HepG2 (cell line): ENCODE data around the gene CPEB3. TPM values are rescaled to one million over a fixed set of nuclear protein-coding genes. Genes with fewer than 3 reads are reported as not detected.
A peak's percentile ranks its signal among the peaks of the same experiment; 100 is the strongest.

Source experiments
- CENPT ChIP-seq: sonication (generic); formaldehyde crosslinking; IDR thresholded peaks from 2 replicates; pipeline ENCODE4 v1.8.0; 2022; ENCODE audit warnings: low read depth, mild to moderate bottlenecking, moderate library complexity, missing genetic modification reagents
- ETV6 ChIP-seq: sonication (generic); formaldehyde crosslinking; conservative IDR thresholded peaks from 2 replicates; pipeline ENCODE4 v1.4.0; 2020; ENCODE audit warnings: missing genetic modification reagents
- JUNB ChIP-seq: sonication (generic); formaldehyde crosslinking; IDR thresholded peaks from 2 replicates; pipeline ENCODE4 v1.8.0; 2022; ENCODE audit warnings: missing genetic modification reagents, mild to moderate bottlenecking, borderline replicate concordance
- MAFG ChIP-seq: sonication (generic); formaldehyde crosslinking; IDR thresholded peaks from 2 replicates; pipeline ENCODE4 v1.5.1; 2020; ENCODE audit warnings: mild to moderate bottlenecking, missing genetic modification reagents
- MTF2 ChIP-seq: sonication (generic); formaldehyde crosslinking; IDR thresholded peaks from 2 replicates; pipeline ENCODE4 v1.5.0; 2020; ENCODE audit warnings: missing genetic modification reagents, borderline replicate concordance
- PLRG1 ChIP-seq: fragments of 450-650 bp; conservative IDR thresholded peaks from 2 replicates; pipeline ENCODE4 v1.6.1; 2016
- ZNF296 ChIP-seq: sonication (generic); formaldehyde crosslinking; conservative IDR thresholded peaks from 2 replicates; pipeline ENCODE4 v1.5.0; 2020; ENCODE audit warnings: mild to moderate bottlenecking, missing genetic modification reagents
- ZNF383 ChIP-seq: sonication (generic); formaldehyde crosslinking; IDR thresholded peaks from 2 replicates; pipeline ENCODE4 v1.4.0; 2020; ENCODE audit warnings: missing genetic modification reagents, mild to moderate bottlenecking, borderline replicate concordance
- ZNF446 ChIP-seq: sonication (generic); formaldehyde crosslinking; IDR thresholded peaks from 2 replicates; pipeline ENCODE4 v1.5.0; 2020; ENCODE audit warnings: mild to moderate bottlenecking, missing genetic modification reagents
- ZNF776 ChIP-seq: sonication (generic); formaldehyde crosslinking; IDR thresholded peaks from 2 replicates; pipeline ENCODE4 v1.4.0; 2020; ENCODE audit warnings: mild to moderate bottlenecking, missing genetic modification reagents
- polyA plus RNA-seq, 8 experiments: library from polyadenylated mRNA; depleted of rRNA in 3 of 8; stranded (reverse) in 7 of 8; unstranded in 1 of 8; fragments of >200 nt; fragmentation: Illumina TruSeq in 4 of 8; extraction: Trizol in 4 of 8; gene quantifications; 2 replicates each; pipeline versions ENCODE4 v1.2.1 to v1.2.3, GENCODE V29; 2011 to 2016; ENCODE audit warnings: low read depth in 4 of 8, missing spikeins in 1 of 8, mixed read lengths in 1 of 8; ENCODE audit not compliant: insufficient read depth in 1 of 8
- total RNA-seq, 5 experiments: library from RNA; depleted of rRNA; stranded (reverse); fragments of >200 nt; fragmentation: Illumina TruSeq; extraction: Trizol; gene quantifications; 2 replicates each; pipeline ENCODE4 v1.2.3, GENCODE V29; 2016; ENCODE audit warnings: low read depth in 1 of 5
- TF ChIP-seq, protein P1 (sequence below): sonication (generic); formaldehyde crosslinking; IDR thresholded peaks from 2 replicates; pipeline ENCODE4 v1.4.0; 2020; ENCODE audit warnings: mild to moderate bottlenecking, missing genetic modification reagents
- TF ChIP-seq, protein P2 (sequence below): IDR thresholded peaks from 2 replicates; pipeline ENCODE4 v1.6.1; 2016; ENCODE audit warnings: missing compliant biosample characterization, missing genetic modification reagents, borderline replicate concordance
- TF ChIP-seq, protein P3 (sequence below): sonication (generic); formaldehyde crosslinking; IDR thresholded peaks from 2 replicates; pipeline ENCODE4 v1.4.0; 2020; ENCODE audit warnings: mild to moderate bottlenecking, missing genetic modification reagents
- TF ChIP-seq, protein P4 (sequence below): sonication (generic); formaldehyde crosslinking; IDR thresholded peaks from 2 replicates; pipeline ENCODE4 v1.8.1; 2023; ENCODE audit warnings: missing genetic modification reagents, mild to moderate bottlenecking, borderline replicate concordance
- TF ChIP-seq, protein P5 (sequence below): sonication (generic); formaldehyde crosslinking; IDR thresholded peaks from 2 replicates; pipeline ENCODE4 v1.4.0; 2020; ENCODE audit warnings: missing genetic modification reagents, borderline replicate concordance
- TF ChIP-seq, protein P6 (sequence below): IDR thresholded peaks from 2 replicates; pipeline ENCODE4 v1.6.1; 2016; ENCODE audit warnings: low read depth, borderline replicate concordance

The CPEB3 gene
- total and polyA plus RNA-seq, 2 of the 13 experiments (the other 11 are each of a cell fraction or from before 2014, with no cell fraction given) = 0.66 to 0.70 TPM

DNA sequence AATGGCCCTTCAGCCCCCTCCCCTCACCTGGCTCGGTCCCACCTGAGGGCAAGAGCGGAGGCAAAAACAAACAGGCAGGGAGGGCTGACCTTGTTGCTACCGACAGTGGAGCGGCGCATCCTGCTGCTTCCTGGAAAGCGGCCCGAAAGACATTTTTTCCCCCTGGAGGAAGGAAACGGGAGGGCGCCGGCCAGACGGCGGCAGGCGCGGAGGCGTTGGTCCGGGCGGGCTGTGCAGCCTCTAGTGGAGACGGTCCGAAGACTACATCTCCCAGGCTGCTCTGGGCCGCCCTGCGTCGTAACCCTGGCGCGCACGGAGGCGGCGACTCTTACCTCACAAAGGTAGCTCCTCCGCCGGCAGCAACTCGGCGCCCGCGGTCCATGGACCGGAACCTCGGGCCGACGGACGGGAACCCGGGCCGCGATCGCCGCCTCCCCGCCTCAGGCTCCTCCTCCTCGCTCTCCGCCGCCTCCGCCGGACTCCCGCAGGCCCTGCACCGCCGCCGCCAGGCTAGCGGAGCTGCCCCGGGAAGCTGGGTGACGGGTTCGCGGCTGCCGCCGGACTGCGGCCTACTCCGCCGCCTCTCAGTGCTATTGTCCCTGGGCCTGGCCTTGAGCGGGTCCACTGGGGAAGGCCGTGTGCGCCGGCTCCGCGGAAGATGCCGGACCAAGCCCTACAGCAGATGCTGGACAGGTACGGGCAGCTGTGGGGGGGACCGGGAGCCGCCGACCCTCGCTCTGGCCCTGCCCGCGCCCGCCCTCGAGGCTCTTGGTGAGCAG is at the start of gene CPEB3, which contains the start of gene MARCHF5 (continued):
- TF ChIP-seq, protein P1, sequence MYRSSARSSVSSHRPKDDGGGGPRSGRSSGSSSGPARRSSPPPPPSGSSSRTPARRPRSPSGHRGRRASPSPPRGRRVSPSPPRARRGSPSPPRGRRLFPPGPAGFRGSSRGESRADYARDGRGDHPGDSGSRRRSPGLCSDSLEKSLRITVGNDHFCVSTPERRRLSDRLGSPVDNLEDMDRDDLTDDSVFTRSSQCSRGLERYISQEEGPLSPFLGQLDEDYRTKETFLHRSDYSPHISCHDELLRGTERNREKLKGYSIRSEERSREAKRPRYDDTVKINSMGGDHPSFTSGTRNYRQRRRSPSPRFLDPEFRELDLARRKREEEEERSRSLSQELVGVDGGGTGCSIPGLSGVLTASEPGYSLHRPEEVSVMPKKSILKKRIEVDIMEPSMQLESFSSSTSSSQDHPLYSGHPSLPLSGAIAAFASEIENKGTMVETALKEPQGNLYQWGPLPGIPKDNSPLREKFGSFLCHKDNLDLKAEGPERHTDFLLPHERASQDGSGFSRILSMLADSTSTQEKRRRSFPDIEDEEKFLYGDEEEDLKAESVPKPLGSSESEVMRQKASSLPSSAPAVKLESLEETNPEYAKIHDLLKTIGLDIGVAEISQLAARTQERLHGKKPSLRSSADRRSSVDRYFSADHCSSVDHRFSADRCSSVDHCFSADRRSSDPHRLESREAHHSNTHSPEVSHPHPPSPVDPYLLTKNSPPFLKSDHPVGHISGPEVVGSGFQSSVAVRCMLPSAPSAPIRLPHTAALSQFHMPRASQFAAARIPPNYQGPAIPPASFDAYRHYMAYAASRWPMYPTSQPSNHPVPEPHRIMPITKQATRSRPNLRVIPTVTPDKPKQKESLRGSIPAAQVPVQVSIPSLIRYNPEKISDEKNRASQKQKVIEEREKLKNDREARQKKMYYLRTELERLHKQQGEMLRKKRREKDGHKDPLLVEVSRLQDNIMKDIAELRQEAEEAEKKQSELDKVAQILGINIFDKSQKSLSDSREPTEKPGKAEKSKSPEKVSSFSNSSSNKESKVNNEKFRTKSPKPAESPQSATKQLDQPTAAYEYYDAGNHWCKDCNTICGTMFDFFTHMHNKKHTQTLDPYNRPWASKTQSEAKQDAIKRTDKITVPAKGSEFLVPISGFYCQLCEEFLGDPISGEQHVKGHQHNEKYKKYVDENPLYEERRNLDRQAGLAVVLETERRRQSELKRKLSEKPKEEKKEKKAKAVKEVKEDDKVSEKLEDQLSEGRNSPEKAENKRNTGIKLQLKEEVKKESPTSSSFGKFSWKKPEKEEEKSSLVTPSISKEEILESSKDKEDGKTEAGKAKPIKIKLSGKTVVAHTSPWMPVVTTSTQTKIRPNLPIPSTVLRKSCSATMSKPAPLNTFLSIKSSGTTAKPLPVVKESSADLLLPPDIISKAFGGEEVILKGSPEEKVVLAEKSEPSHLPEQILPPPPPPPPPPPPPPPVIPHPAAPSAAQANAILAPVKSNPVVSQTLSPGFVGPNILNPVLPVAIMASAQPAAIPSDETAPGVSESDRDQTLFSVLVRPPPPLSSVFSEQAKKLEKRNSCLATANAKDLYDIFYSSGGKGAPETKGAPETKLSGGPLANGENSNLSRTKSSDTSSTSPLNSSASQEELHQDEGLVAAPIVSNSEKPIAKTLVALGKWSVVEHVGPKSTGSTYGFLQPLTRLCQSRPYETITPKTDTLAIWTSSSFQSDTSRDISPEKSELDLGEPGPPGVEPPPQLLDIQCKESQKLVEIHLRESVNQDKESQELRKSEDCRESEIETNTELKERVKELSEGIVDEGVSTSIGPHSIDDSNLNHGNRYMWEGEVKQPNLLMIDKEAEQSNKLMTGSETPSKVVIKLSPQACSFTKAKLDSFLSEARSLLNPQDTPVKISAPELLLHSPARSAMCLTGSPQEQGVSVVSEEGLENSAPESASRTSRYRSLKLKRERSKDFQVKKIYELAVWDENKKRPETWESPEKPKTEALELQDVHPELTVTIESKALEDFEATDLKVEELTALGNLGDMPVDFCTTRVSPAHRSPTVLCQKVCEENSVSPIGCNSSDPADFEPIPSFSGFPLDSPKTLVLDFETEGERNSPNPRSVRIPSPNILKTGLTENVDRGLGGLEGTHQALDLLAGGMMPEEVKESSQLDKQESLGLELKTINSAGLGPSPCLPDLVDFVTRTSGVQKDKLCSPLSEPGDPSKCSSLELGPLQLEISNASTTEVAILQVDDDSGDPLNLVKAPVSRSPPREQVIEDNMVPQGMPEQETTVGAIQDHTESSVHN (CRISPR knock-in tag) = no peak
- TF ChIP-seq, protein P2, sequence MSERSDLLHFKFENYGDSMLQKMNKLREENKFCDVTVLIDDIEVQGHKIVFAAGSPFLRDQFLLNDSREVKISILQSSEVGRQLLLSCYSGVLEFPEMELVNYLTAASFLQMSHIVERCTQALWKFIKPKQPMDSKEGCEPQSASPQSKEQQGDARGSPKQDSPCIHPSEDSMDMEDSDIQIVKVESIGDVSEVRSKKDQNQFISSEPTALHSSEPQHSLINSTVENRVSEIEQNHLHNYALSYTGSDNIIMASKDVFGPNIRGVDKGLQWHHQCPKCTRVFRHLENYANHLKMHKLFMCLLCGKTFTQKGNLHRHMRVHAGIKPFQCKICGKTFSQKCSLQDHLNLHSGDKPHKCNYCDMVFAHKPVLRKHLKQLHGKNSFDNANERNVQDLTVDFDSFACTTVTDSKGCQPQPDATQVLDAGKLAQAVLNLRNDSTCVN (CRISPR knock-in tag) = no peak; the same call in 1 of the 2 replicates
- TF ChIP-seq ETV6 = no peak
- TF ChIP-seq, protein P3, sequence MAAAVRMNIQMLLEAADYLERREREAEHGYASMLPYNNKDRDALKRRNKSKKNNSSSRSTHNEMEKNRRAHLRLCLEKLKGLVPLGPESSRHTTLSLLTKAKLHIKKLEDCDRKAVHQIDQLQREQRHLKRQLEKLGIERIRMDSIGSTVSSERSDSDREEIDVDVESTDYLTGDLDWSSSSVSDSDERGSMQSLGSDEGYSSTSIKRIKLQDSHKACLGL (CRISPR knock-in tag) = peak; percentile 78
- TF ChIP-seq MAFG (CRISPR knock-in tag) = no peak
- no peak for TF ChIP-seq ZNF446 (CRISPR knock-in tag)
- 0 out of 2 replicates have a peak, but pooled peaks have one; percentile 69 for TF ChIP-seq ZNF383 (CRISPR knock-in tag)
- TF ChIP-seq CENPT = no peak
- 0 out of 2 replicates have a peak, but pooled peaks have one; percentile 31 for TF ChIP-seq MTF2
- TF ChIP-seq, protein P4, sequence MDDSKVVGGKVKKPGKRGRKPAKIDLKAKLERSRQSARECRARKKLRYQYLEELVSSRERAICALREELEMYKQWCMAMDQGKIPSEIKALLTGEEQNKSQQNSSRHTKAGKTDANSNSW (CRISPR knock-in tag) = no peak
- TF ChIP-seq, protein P5, sequence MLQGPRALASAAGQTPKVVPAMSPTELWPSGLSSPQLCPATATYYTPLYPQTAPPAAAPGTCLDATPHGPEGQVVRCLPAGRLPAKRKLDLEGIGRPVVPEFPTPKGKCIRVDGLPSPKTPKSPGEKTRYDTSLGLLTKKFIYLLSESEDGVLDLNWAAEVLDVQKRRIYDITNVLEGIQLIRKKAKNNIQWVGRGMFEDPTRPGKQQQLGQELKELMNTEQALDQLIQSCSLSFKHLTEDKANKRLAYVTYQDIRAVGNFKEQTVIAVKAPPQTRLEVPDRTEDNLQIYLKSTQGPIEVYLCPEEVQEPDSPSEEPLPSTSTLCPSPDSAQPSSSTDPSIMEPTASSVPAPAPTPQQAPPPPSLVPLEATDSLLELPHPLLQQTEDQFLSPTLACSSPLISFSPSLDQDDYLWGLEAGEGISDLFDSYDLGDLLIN (CRISPR knock-in tag) = no peak
- no peak for TF ChIP-seq PLRG1
- TF ChIP-seq, protein P6, sequence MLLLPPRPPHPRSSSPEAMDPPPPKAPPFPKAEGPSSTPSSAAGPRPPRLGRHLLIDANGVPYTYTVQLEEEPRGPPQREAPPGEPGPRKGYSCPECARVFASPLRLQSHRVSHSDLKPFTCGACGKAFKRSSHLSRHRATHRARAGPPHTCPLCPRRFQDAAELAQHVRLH (CRISPR knock-in tag) = peak; percentile 91
- TF ChIP-seq JUNB = no peak
- TF ChIP-seq ZNF776 (CRISPR knock-in tag) = peak; percentile 79; the same call in 1 of the 2 replicates
- no peak for TF ChIP-seq ZNF296
